PC-9 (cell line): ENCODE measurements around the gene GZMM. TPM values are rescaled to one million over a fixed set of nuclear protein-coding genes. Genes with fewer than 3 reads are reported as not detected.

Experiments
- BruUV-seq: library from RNA; stranded (reverse); fragments of 400-500 nt; replicated peaks from 2 replicates; lab custom pipeline; 2021; lab: Mats Ljungman, UMichigan
- CTCF ChIA-PET: fragments of 300-600 bp; sonication (Branson Sonifier 250); formaldehyde crosslinking; loops from one replicate; lab custom pipeline; 2022; ENCODE audit warnings: antibody characterized with exemption; lab: Charles Lee
- POLR2A ChIA-PET: fragments of 300-600 bp; sonication (Branson Sonifier 250); formaldehyde crosslinking; loops from one replicate; lab custom pipeline; 2022; ENCODE audit warnings: antibody characterized with exemption; ENCODE audit not compliant: unreplicated experiment; lab: Charles Lee
- DNase-seq, 2 experiments: peaks; one replicate each; pipeline versions ENCODE4 v3.0.0 to v3.0.0-alpha.2; 2015 to 2022; ENCODE audit warnings: mixed read lengths in 1 of 2
- H2AFZ ChIP-seq: fragments of 200-600 bp; sonication (generic); 2 replicates; pipeline ENCODE4 v1.8.1; 2017; ENCODE audit warnings: antibody characterized with exemption
- H3F3A ChIP-seq: fragments of 200-600 bp; sonication (generic); 2 replicates; pipeline ENCODE4 v1.8.1; 2017; ENCODE audit warnings: antibody characterized with exemption, mild to moderate bottlenecking, low read depth; ENCODE audit not compliant: insufficient read depth
- H3K27ac ChIP-seq: fragments of 200-600 bp; sonication (generic); 2 replicates; pipeline ENCODE4 v1.6.1; 2016; ENCODE audit warnings: mixed run types
- H3K27me3 ChIP-seq: fragments of 200-600 bp; sonication (generic); 2 replicates; pipeline ENCODE4 v1.6.1; 2016; ENCODE audit warnings: low read depth, mixed run types; ENCODE audit not compliant: insufficient read depth
- H3K36me3 ChIP-seq: fragments of 200-600 bp; sonication (generic); 2 replicates; pipeline ENCODE4 v1.6.1; 2016; ENCODE audit warnings: low read depth, mixed run types
- H3K4me1 ChIP-seq: fragments of 200-600 bp; sonication (generic); replicated peaks from 2 replicates; pipeline ENCODE4 v1.6.1; 2016; ENCODE audit warnings: mixed run types; ENCODE audit not compliant: insufficient read depth
- H3K4me2 ChIP-seq: fragments of 200-600 bp; sonication (generic); 2 replicates; pipeline ENCODE4 v1.6.1; 2017; ENCODE audit warnings: mixed run types
- H3K4me3 ChIP-seq: fragments of 200-600 bp; sonication (generic); 2 replicates; pipeline ENCODE4 v1.6.1; 2016; ENCODE audit warnings: mixed run types
- H3K79me2 ChIP-seq: fragments of 200-600 bp; sonication (generic); 2 replicates; pipeline ENCODE4 v1.6.1; 2017; ENCODE audit warnings: low read depth, mixed run types
- H3K9me2 ChIP-seq: fragments of 200-600 bp; sonication (generic); 2 replicates; pipeline ENCODE4 v1.8.1; 2017; ENCODE audit warnings: mild to moderate bottlenecking; ENCODE audit not compliant: insufficient read depth
- H3K9me3 ChIP-seq: fragments of 200-600 bp; sonication (generic); 2 replicates; pipeline ENCODE4 v1.8.1; 2016; ENCODE audit warnings: low read depth; ENCODE audit not compliant: insufficient read depth
- H4K20me1 ChIP-seq: fragments of 200-600 bp; sonication (generic); 2 replicates; pipeline ENCODE4 v1.8.1; 2017; ENCODE audit not compliant: insufficient read depth
- CTCF ChIP-seq: fragments of 200-600 bp; sonication (generic); conservative IDR thresholded peaks from 2 replicates; pipeline ENCODE4 v1.6.1; 2017; ENCODE audit warnings: mixed run types, antibody characterized with exemption, mild to moderate bottlenecking, moderate library complexity
- EZH2 ChIP-seq: fragments of 200-600 bp; sonication (generic); IDR thresholded peaks from 2 replicates; pipeline ENCODE4 v1.8.0; 2017; ENCODE audit warnings: antibody characterized with exemption, low read depth
- intact Hi-C: fragments of 100-400 bp; cut with micrococcal nuclease; formaldehyde crosslinking; loops from one replicate; pipeline ENCODE4 v1.10.0; 2022; ENCODE audit not compliant: unreplicated experiment
- total RNA-seq: library from RNA; stranded (reverse); gene quantifications from 2 replicates; pipeline ENCODE4 v1.2.3, GENCODE V29; 2021

GZMM gene
- total RNA-seq, 1 experiment from 2014 or later, result 0.39 TPM

GRCh38 chr19:539429-540030, 4.3 kb upstream of the GZMM start:
- CTCF ChIA-PET, result interaction anchor here (0.6 kb wide), 1 partner anchor 29 kb away, joined by 7 read pairs; no protein-coding TSS in a partner anchor
- no peaks in the 10 kb centered on the region for H3K27me3 ChIP-seq
- H3K79me2 ChIP-seq, result peaks cover 11% of the 10 kb centered on the region
- H4K20me1 ChIP-seq, result peaks cover 30% of the 10 kb centered on the region
- no peak overlapping the region for H2AFZ ChIP-seq
- H3F3A ChIP-seq, result peaks cover 12% of the 10 kb centered on the region
- H3K4me2 ChIP-seq, result no peak overlapping the region
- no peak for TF ChIP-seq EZH2
- TF ChIP-seq CTCF, result no peak
- no peaks in the 10 kb centered on the region for H3K9me3 ChIP-seq
- no TSS peak for BruUV-seq
- no peak overlapping the region for H3K27ac ChIP-seq
- no peaks in the 10 kb centered on the region for H3K9me2 ChIP-seq
- H3K4me1 ChIP-seq, result peaks cover 16% of the 10 kb centered on the region
- no peak overlapping the region for H3K4me3 ChIP-seq
- POLR2A ChIA-PET, result no interaction called here
- peaks cover 10% of the 10 kb centered on the region; the same call in 1 of the 2 replicates for H3K36me3 ChIP-seq
- intact Hi-C loops, result no loop called here
- no peak for DNase-seq

GRCh38 chr19:540867-541637, 2.8 kb upstream of the GZMM start:
- Histone ChIP-seq H3K27me3 (no peaks in the 10 kb centered on the region), H3K4me1 (peaks cover 3% of the 10 kb centered on the region; the same call in 1 of the 2 replicates), H3F3A (peaks cover 6% of the 10 kb centered on the region; the same call in 1 of the 2 replicates), H4K20me1 (peaks cover 22% of the 10 kb centered on the region), H3K36me3 (peaks cover 10% of the 10 kb centered on the region; the same call in 1 of the 2 replicates), H3K4me3 (no peak overlapping the region), H3K79me2 (peaks cover 5% of the 10 kb centered on the region), H3K27ac (no peak overlapping the region), H3K9me2 (no peaks in the 10 kb centered on the region), H2AFZ (no peak overlapping the region), H3K9me3 (no peaks in the 10 kb centered on the region), H3K4me2 (no peak overlapping the region)
- POLR2A ChIA-PET, result no interaction called here
- no peak for DNase-seq
- TF ChIP-seq CTCF, result no peak
- TF ChIP-seq EZH2, result no peak
- intact Hi-C loops, result no loop called here
- no TSS peak for BruUV-seq
- CTCF ChIA-PET, result no interaction called here

GRCh38 chr19:541699-542098, 2.2 kb upstream of the GZMM start:
- TF ChIP-seq EZH2, result no peak
- TF ChIP-seq CTCF, result no peak
- Histone ChIP-seq H3K27me3 (no peaks in the 10 kb centered on the region), H3K4me3 (no peak overlapping the region), H4K20me1 (peaks cover 15% of the 10 kb centered on the region), H3K4me1 (no peaks in the 10 kb centered on the region), H3F3A (peaks cover 6% of the 10 kb centered on the region; the same call in 1 of the 2 replicates), H3K79me2 (peaks cover under 1% of the 10 kb centered on the region; the same call in 1 of the 2 replicates), H3K9me2 (no peaks in the 10 kb centered on the region), H3K36me3 (0 out of 2 replicates have a peak, but pooled peaks cover 4% of the 10 kb centered on the region), H3K9me3 (no peaks in the 10 kb centered on the region), H3K4me2 (no peak overlapping the region), H3K27ac (no peak overlapping the region), H2AFZ (no peak overlapping the region)
- POLR2A ChIA-PET, result no interaction called here
- CTCF ChIA-PET, result no interaction called here
- DNase-seq, result no peak
- no TSS peak for BruUV-seq
- intact Hi-C loops, result no loop called here
